ENCODE results near the gene TRIM58.

- TF ChIP-seq CTCF (IDR thresholded peaks at IDR 0.05; ENCODE audit: low read length): no peak
- TF ChIP-seq EZH2 (IDR thresholded peaks at IDR 0.05; ENCODE audit: borderline replicate concordance, low read length): no peak
Observed at GRCh38 chr1:247904122-247904521, 47.1 kb downstream of the TRIM58 start.
